Measurements from ENCODE around the gene HEY2. TPM values are rescaled to one million over a fixed set of nuclear protein-coding genes. Genes with fewer than 3 reads are reported as not detected.

Gene HEY2
- 0.16 and 0.51 TPM in 2 replicates for total RNA-seq

GRCh38 chr6:125749173-125749864, at the start of gene HEY2:
TSS of gene HEY2 (plus strand) at chr6:125749632. CDS start at chr6:125749777, 145 bp downstream.

DNA sequence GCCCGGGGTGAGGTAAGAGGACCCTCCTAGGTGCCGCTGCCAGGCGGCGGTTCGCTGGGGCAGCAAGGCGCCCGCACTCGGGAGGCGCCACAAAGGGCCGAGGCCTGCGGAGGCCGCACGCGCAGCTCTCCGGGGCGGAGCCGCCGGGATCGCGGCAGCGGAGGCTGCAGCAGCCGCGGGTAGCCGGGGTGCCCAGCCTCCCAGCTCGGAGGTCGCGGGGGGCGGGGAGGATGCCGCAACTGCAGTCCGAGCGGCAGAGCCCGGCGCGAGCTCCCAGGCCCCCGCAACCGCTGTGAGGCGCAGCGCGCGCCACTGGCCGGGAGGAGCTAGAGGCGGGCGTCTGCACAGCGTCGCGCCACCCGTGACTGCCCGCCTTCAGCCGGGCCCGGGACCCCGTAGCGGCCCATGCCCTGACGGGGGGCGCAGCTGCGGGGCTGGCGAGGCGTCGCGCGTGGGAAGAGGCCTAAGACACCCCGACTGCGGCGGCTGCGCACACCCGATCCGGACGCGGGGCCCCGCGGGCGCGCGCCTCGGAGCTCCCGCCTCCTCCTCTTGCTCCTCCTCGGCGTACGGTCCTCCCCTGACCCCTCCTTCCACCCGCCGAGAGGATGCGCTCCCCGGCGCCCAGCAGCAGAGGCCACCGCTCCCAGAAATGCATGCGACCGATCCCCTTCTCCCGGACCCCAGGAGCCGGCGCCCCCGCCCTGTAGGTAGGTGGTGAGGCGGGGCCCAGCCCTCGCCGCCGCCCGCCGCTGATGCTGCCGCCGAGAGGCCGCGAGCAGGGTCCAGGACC, 41.1 kb downstream of the HEY2 start, which contains the start of gene NCOA7:
Gene NCOA7 (plus strand): TSS at position 603 of the 793 bp plus-strand sequence. CDS start 24,395 bp downstream, outside the sequence.

Other genes starting within 250 kb of the HEY2 start
- 11.1 and 11.8 TPM in 2 replicates for gene NCOA7, start 41.3 kb downstream of the HEY2 start, total RNA-seq
- gene HINT3, start 207.1 kb downstream of the HEY2 start, total RNA-seq: 8.3 and 12.2 TPM in 2 replicates
- gene TRMT11, start 236.9 kb downstream of the HEY2 start, total RNA-seq: 8.6 and 10.3 TPM in 2 replicates

All from mesangial cell (primary cell).